Parathyroid adenoma (tissue), 2 donors: ENCODE data around the gene PARD6A.

Source experiments
- H2AFZ ChIP-seq: fragments of 300-600 bp; sonication (generic); one replicate; pipeline ENCODE4 v1.7.0; 2017; ENCODE audit warnings: antibody characterized with exemption, mild to moderate bottlenecking
- H3K27ac ChIP-seq: fragments of 300-600 bp; sonication (generic); one replicate; pipeline ENCODE4 v1.7.0; 2017
- H3K27me3 ChIP-seq: fragments of 300-600 bp; sonication (generic); one replicate; pipeline ENCODE4 v1.7.0; 2017; ENCODE audit warnings: low read length; ENCODE audit not compliant: control insufficient read depth, insufficient read depth
- H3K36me3 ChIP-seq: fragments of 300-600 bp; sonication (generic); one replicate; pipeline ENCODE4 v1.7.0; 2017; ENCODE audit warnings: low read length; ENCODE audit not compliant: control insufficient read depth, insufficient read depth
- H3K4me1 ChIP-seq: fragments of 300-600 bp; sonication (generic); one replicate; pipeline ENCODE4 v1.7.0; 2017; ENCODE audit warnings: control low read depth
- H3K4me2 ChIP-seq: fragments of 300-600 bp; sonication (generic); one replicate; pipeline ENCODE4 v1.7.0; 2017; ENCODE audit warnings: low read length
- H3K4me3 ChIP-seq: fragments of 300-600 bp; sonication (generic); one replicate; pipeline ENCODE4 v1.7.0; 2017; ENCODE audit warnings: low read depth, low read length
- H3K79me2 ChIP-seq: fragments of 300-600 bp; sonication (generic); one replicate; pipeline ENCODE4 v1.7.0; 2017; ENCODE audit warnings: control low read depth
- H3K9ac ChIP-seq: fragments of 300-600 bp; sonication (generic); one replicate; pipeline ENCODE4 v1.7.0; 2017; ENCODE audit warnings: mild to moderate bottlenecking
- H3K9me3 ChIP-seq: fragments of 300-600 bp; sonication (generic); one replicate; pipeline ENCODE4 v1.7.0; 2017; ENCODE audit warnings: low read length; ENCODE audit not compliant: control insufficient read depth
- TF ChIP-seq, protein P1 (sequence below): fragments of 300-600 bp; sonication (generic); IDR thresholded peaks from one replicate; pipeline ENCODE4 v1.7.0; 2017; ENCODE audit warnings: antibody characterized with exemption, mild to moderate bottlenecking
- donor health status: primary hyperparathyroidism.

PARD6A gene

DNA sequence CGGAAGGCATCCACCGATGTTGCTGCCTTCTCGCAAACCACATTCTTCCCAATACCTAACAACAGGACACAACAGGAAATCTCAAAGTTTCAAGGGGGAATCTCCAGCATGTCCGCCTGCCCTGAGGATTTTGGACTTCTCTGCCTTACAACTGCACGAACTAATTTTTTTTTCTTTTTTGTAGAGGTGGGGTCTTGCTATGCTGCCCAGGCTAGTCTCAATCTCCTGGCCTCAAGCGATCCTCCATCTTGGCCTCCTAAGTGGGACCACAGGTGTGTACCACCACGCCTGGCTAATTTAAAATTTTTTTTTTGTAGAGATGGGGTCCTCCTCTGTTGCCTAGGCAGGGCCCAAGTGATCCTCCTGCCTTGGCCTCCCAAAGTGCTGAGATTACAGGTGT, 15.2 kb downstream of the PARD6A start:
- Histone ChIP-seq H2AFZ (no peak overlapping the region), H3K9ac (no peak overlapping the region), H3K9me3 (no peaks in the 10 kb centered on the region), H3K4me3 (no peak overlapping the region), H3K4me2 (no peak overlapping the region), H3K79me2 (peaks cover 1% of the 10 kb centered on the region), H3K27me3 (no peaks in the 10 kb centered on the region), H3K4me1 (peaks cover 2% of the 10 kb centered on the region), H3K27ac (no peak overlapping the region), H3K36me3 (no peaks in the 10 kb centered on the region)
- TF ChIP-seq, protein P1, sequence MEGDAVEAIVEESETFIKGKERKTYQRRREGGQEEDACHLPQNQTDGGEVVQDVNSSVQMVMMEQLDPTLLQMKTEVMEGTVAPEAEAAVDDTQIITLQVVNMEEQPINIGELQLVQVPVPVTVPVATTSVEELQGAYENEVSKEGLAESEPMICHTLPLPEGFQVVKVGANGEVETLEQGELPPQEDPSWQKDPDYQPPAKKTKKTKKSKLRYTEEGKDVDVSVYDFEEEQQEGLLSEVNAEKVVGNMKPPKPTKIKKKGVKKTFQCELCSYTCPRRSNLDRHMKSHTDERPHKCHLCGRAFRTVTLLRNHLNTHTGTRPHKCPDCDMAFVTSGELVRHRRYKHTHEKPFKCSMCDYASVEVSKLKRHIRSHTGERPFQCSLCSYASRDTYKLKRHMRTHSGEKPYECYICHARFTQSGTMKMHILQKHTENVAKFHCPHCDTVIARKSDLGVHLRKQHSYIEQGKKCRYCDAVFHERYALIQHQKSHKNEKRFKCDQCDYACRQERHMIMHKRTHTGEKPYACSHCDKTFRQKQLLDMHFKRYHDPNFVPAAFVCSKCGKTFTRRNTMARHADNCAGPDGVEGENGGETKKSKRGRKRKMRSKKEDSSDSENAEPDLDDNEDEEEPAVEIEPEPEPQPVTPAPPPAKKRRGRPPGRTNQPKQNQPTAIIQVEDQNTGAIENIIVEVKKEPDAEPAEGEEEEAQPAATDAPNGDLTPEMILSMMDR, result no peak

DNA sequence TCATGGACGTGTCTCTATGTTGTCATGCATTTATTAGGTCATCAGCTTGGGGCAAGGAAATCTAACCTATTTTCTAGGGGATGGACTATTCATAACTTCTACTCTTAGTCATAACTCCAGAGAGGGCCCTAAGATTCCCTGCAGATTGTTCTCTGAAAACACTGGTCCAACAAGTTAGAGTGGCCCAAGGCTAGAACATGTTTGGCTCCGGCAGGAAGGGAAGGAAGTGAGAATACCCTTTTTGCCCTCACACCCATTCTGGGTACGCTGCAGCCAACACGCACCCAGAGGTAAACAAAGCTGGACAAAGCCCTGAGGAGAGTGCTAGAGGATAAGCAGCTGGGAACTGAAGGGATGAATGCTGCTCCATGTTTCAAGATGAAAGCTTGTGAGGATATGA, 15.8 kb downstream of the PARD6A start:
- peaks cover 3% of the 10 kb centered on the region for H3K79me2 ChIP-seq
- no peak overlapping the region for H3K27ac ChIP-seq
- H3K9ac ChIP-seq, result no peak overlapping the region
- H3K27me3 ChIP-seq, result no peaks in the 10 kb centered on the region
- no peaks in the 10 kb centered on the region for H3K36me3 ChIP-seq
- H3K9me3 ChIP-seq, result no peaks in the 10 kb centered on the region
- H2AFZ ChIP-seq, result no peak overlapping the region
- peaks cover 2% of the 10 kb centered on the region for H3K4me1 ChIP-seq
- H3K4me3 ChIP-seq, result no peak overlapping the region
- H3K4me2 ChIP-seq, result no peak overlapping the region
- TF ChIP-seq, protein P1, result no peak

DNA sequence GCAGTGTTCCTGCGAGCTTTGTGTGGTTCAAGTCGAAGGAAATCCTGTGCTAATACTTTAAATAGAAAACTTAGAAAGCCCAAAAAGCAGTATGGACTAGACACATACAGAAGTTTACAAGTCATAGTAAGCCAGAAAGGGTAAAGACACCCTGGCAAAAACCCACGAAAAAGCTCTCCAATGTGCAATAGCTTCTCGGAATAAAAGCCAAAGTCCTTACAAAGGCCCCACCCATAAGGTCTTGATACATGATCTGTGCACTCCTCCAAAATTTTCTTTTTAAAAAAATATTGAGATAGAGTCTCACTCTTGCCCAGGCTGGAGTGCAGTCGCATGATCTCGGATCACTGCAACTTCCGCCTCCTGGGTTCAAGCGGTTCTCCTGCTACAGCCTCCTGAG, 16.2 kb downstream of the PARD6A start:
- Histone ChIP-seq H3K4me1 (peaks cover 2% of the 10 kb centered on the region), H3K4me3 (no peak overlapping the region)

DNA sequence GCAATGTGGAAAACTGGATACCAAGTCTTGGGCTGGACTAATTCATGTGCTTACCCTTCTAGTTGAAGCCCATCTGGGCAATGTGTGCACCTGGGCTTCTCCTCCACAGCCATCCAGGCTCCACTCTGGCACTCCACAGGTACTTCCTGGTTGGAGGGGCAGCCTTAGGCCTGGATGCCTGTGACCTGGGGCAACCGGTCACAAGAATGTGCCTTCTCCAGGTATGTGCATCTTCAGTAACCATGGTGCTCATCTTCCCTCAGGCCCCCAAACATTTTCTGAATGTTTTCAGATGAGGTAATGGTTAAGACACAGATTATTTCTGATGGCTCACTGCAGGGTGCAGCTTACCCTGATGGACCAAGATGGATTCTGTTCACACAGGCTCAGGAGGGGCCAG, 17.0 kb downstream of the PARD6A start:
- no peaks in the 10 kb centered on the region for H3K9me3 ChIP-seq
- H3K4me2 ChIP-seq, result no peak overlapping the region
- no peak overlapping the region for H3K9ac ChIP-seq
- peaks cover 3% of the 10 kb centered on the region for H3K79me2 ChIP-seq
- H3K27me3 ChIP-seq, result no peaks in the 10 kb centered on the region
- H2AFZ ChIP-seq, result no peak overlapping the region
- H3K4me3 ChIP-seq, result no peak overlapping the region
- no peaks in the 10 kb centered on the region for H3K36me3 ChIP-seq
- peaks cover 2% of the 10 kb centered on the region for H3K4me1 ChIP-seq
- TF ChIP-seq, protein P1, result no peak
- no peak overlapping the region for H3K27ac ChIP-seq

More for the DNA sequence above, 16.2 kb downstream of the PARD6A start:
- Histone ChIP-seq H3K9me3 (no peaks in the 10 kb centered on the region), H3K27me3 (no peaks in the 10 kb centered on the region), H3K36me3 (no peaks in the 10 kb centered on the region), H2AFZ (no peak overlapping the region), H3K79me2 (peaks cover 3% of the 10 kb centered on the region), H3K27ac (no peak overlapping the region), H3K9ac (no peak overlapping the region), H3K4me2 (no peak overlapping the region)
- TF ChIP-seq, protein P1, result no peak

DNA sequence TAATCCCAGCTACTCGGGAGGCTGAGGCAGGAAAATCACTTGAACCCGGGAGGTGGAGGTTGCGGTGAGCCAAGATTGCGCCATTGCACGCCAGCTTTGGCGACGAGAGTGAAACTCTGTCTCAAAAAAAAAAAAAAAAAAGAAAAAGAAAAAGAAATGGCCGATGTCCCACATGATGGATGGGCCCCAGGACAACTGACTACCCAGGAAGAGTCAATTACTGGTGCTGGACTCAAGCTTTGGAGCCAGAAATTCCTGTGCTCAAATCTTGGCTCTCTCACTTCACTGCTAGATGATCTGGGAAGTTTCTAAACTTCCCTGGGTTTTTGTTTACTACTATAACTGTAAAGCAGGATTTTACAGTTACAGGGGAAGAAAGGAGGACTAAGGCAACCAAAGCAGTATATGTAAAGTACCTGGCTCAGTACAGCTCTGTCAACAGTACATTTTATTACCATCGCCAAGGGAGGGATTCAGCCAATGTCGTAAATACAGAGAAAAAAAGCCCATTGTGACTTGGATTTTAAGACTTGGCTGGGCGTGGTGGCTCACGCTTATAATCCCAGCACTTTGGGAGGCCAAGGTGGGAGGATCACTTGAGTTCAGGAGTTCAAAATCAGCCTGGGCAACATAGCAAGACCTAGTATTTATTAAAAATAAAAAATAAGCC, 17.7 kb downstream of the PARD6A start:
- Histone ChIP-seq H3K9ac (no peak overlapping the region), H3K27me3 (no peaks in the 10 kb centered on the region), H3K4me3 (no peak overlapping the region), H3K79me2 (peaks cover 3% of the 10 kb centered on the region), H3K4me1 (peaks cover 2% of the 10 kb centered on the region), H3K4me2 (no peak overlapping the region), H3K36me3 (no peaks in the 10 kb centered on the region), H3K27ac (no peak overlapping the region), H2AFZ (no peak overlapping the region), H3K9me3 (no peaks in the 10 kb centered on the region)
- TF ChIP-seq, protein P1, result no peak
